GM19035 (cell line): ENCODE results near the gene PILRA.
"Not testable (repeated sequence)": the region's sequence is repeated elsewhere in the genome, so short reads cannot be mapped to it uniquely, and the experiment has no call there.

Experiments
- ATAC-seq: cut with Tn5 transposase; IDR thresholded peaks from one replicate; pipeline ENCODE4 v1.9.1; 2021; ENCODE audit not compliant: unreplicated experiment

Gene PILRA

GRCh38 chr7:100378114-100378755, 4.9 kb downstream of the PILRA start:
- no peak for ATAC-seq

- ATAC-seq: no peak
Observed at GRCh38 chr7:100380196-100380595, 6.9 kb downstream of the PILRA start.

- not testable (repeated sequence) for ATAC-seq
Observed at GRCh38 chr7:100381531-100382233, 8.4 kb downstream of the PILRA start.

- not testable (repeated sequence) for ATAC-seq
Observed at GRCh38 chr7:100382234-100382853, 9.1 kb downstream of the PILRA start.

- ATAC-seq: no peak
Observed at GRCh38 chr7:100384628-100385294, 11.5 kb downstream of the PILRA start.

GRCh38 chr7:100386940-100387339, 13.7 kb downstream of the PILRA start:
- no peak for ATAC-seq

- ATAC-seq: no peak
Observed at GRCh38 chr7:100387695-100388094, 14.4 kb downstream of the PILRA start.

GRCh38 chr7:100389437-100390088, 16.3 kb downstream of the PILRA start:
- no peak for ATAC-seq

- no peak for ATAC-seq
Observed at GRCh38 chr7:100390286-100391009, 17.2 kb downstream of the PILRA start.

GRCh38 chr7:100393233-100393905, 20.1 kb downstream of the PILRA start:
- ATAC-seq: no peak

- no peak for ATAC-seq
Observed at GRCh38 chr7:100394077-100394476, 20.8 kb downstream of the PILRA start.

GRCh38 chr7:100396421-100396982, 23.2 kb downstream of the PILRA start:
- peak; percentile 85 for ATAC-seq

- no peak for ATAC-seq
Observed at GRCh38 chr7:100397315-100398081, 24.2 kb downstream of the PILRA start.

- ATAC-seq: no peak
Observed at GRCh38 chr7:100398239-100398638, 25.0 kb downstream of the PILRA start.

GRCh38 chr7:100400041-100400440, 26.8 kb downstream of the PILRA start:
- no peak for ATAC-seq

GRCh38 chr7:100400656-100401055, 27.4 kb downstream of the PILRA start:
- no peak for ATAC-seq

- no peak for ATAC-seq
Observed at GRCh38 chr7:100401811-100402210, 28.5 kb downstream of the PILRA start.

- no peak for ATAC-seq
Observed at GRCh38 chr7:100402241-100402640, 29.0 kb downstream of the PILRA start.

- no peak for ATAC-seq
Observed at GRCh38 chr7:100406767-100407166, 33.5 kb downstream of the PILRA start.
